GM12878 (cell line): Measurements from ENCODE around the gene BMP7.

Experiments used
- BHLHE40 ChIP-seq, 2 experiments: fragments of 450-650 bp in 1 of 2; IDR thresholded peaks; 2 replicates each; pipeline ENCODE4 v1.6.1; 2011 to 2017; ENCODE audit warnings: low read depth in 2 of 2, borderline replicate concordance in 1 of 2, improper control_type of control experiment in 1 of 2, low read length in 1 of 2, mild to moderate bottlenecking in 1 of 2
- CTCF ChIP-seq, 3 experiments: IDR thresholded peaks in 2 of 3; conservative IDR thresholded peaks in 1 of 3; 2 replicates each; pipeline ENCODE4 v1.5.1; 2011; ENCODE audit warnings: low read depth in 3 of 3, low read length in 3 of 3, mild to moderate bottlenecking in 3 of 3, control low read depth in 2 of 3, moderate library complexity in 2 of 3, inconsistent platforms in 1 of 3, mixed read lengths in 1 of 3; ENCODE audit not compliant: control insufficient read depth in 2 of 3, insufficient read depth in 1 of 3; ENCODE audit errors: extremely low read depth in 1 of 3
- HDAC2 ChIP-seq: fragments of 200-600 bp; sonication (generic); IDR thresholded peaks from 2 replicates; pipeline ENCODE4 v1.6.1; 2017
- NR2F1 ChIP-seq: fragments of 450-650 bp; conservative IDR thresholded peaks from 2 replicates; pipeline ENCODE4 v1.6.1; 2017; ENCODE audit warnings: mild to moderate bottlenecking
- POLR2A ChIP-seq: IDR thresholded peaks from 2 replicates; pipeline ENCODE4 v1.6.1; 2011; ENCODE audit warnings: low read depth, mild to moderate bottlenecking, low read length
- SP1 ChIP-seq: IDR thresholded peaks from one replicate; pipeline ENCODE4 v1.6.1; 2011; ENCODE audit warnings: low read depth, low read length
- ZBTB33 ChIP-seq: fragments of 450-650 bp; IDR thresholded peaks from 2 replicates; pipeline ENCODE4 v1.6.1; 2017; ENCODE audit warnings: mild to moderate bottlenecking

- TF ChIP-seq POLR2A = no peak
- TF ChIP-seq SP1 = no peak
- TF ChIP-seq ZBTB33 = no peak
- TF ChIP-seq BHLHE40 (IDR thresholded peaks at IDR 0.05; ENCODE audit: borderline replicate concordance in 1 of 2, low read depth in 2 of 2, low read length in 1 of 2) = no peak
- TF ChIP-seq NR2F1 = no peak
- no peak for TF ChIP-seq CTCF (IDR thresholded peaks at IDR 0.05 in 2 of 3, conservative IDR thresholded peaks at IDR 0.05 in 1 of 3; ENCODE audit: control insufficient read depth in 2 of 3, extremely low read depth in 1 of 3, insufficient read depth in 1 of 3, low read depth in 3 of 3, low read length in 3 of 3)
- TF ChIP-seq HDAC2 = no peak
Measured at GRCh38 chr20:57130160-57130772, 136.2 kb downstream of the BMP7 start.
